Pancreas (tissue), 10 donors: ENCODE measurements around the gene RAP1GAP2. TPM values are rescaled to one million over a fixed set of nuclear protein-coding genes. Genes with fewer than 3 reads are reported as not detected.

Experiments
- ATAC-seq, 4 donors: fragments of 200-7000 bp; cut with Tn5 transposase; one replicate each; pipeline versions ENCODE4 v1.8.0 to v1.9.1; 2020; ENCODE audit warnings: mild to moderate bottlenecking in 4 of 4, moderate library complexity in 4 of 4
- DNase-seq, 6 donors: peaks; one replicate each; pipeline ENCODE4 v3.0.0-alpha.2; 2020
- FAIRE-seq: peaks from 2 replicates; lab custom pipeline; 2012; peaks lifted over from hg19 to GRCh38; lab: Jason Lieb, UNC
- H3K27ac ChIP-seq, 4 donors: fragments of 200-600 bp; sonication (generic); 1 replicate in 3 of 4; 2 replicates in 1 of 4; pipeline versions ENCODE4 v1.5.0 to v1.8.0; 2020
- H3K27me3 ChIP-seq, 4 donors: fragments of 200-600 bp; one replicate each; pipeline ENCODE4 v1.8.0; 2021
- H3K36me3 ChIP-seq, 3 donors: fragments of 200-600 bp; sonication (generic) in 1 of 3; one replicate each; pipeline versions ENCODE4 v1.5.0 to v1.8.0; 2020 to 2021
- H3K4me1 ChIP-seq, 3 donors: fragments of 200-600 bp; one replicate each; pipeline ENCODE4 v1.8.0; 2021
- H3K4me3 ChIP-seq, 4 donors: fragments of 200-600 bp; sonication (generic) in 2 of 4; one replicate each; pipeline versions ENCODE4 v1.5.0 to v1.8.0; 2020 to 2021
- H3K9me3 ChIP-seq, 4 donors: fragments of 200-600 bp; one replicate each; pipeline ENCODE4 v1.8.0; 2021
- CTCF ChIP-seq, 4 donors: fragments of 200-600 bp; sonication (generic) in 3 of 4; IDR thresholded peaks; one replicate each; pipeline versions ENCODE4 v1.5.0 to v1.8.0; 2021; ENCODE audit warnings: antibody characterized with exemption in 4 of 4
- WGBS, 2 donors: extraction: QIAGEN DNeasy Blood & Tissue Kit; methylation state at CpG; one replicate each; pipeline ENCODE4 v1.1.7; 2013; 5-methylcytosine and 5-hydroxymethylcytosine counted together
- intact Hi-C, 3 donors: fragments of 100-400 bp; cut with DNase I; formaldehyde crosslinking; loops; one replicate each; pipeline versions ENCODE4 v1.11.1 to v1.14.2; 2022
- polyA plus RNA-seq, 2 donors: library from polyadenylated mRNA; stranded (reverse); fragments of 200-250 nt; gene quantifications; one replicate each; pipeline ENCODE4 v1.2.3, GENCODE V29; 2013
- total RNA-seq, 6 donors: library from RNA; stranded (reverse); fragmentation: NEBNext Ultra II Directional in 4 of 6; extraction: Animal tissue kit (Norgen Biotek cat#: 25700) in 4 of 6; gene quantifications; one replicate each; pipeline versions ENCODE4 v1.2.1 to v1.2.4, GENCODE V29; 2021 to 2023
- donor health status: healthy with polysubstance abuse.
- donor health status: DM: no; HTN: no; CAD: no; lungs with moderate emphysema.
- donor health status: DM: no; HTN: no; CAD: no.
- donor health status: control.
- donor health status: control.
- donor health status: Bipolar disorder and iron deficiency.
- donor health status: DM: yes; HTN: yes; CAD: no.
- donor health status: DM: no; HTN: no; CAD: no.
- donor health status: DM: no; HTN: no; CAD: no.
- donor health status: DM: yes; HTN: yes; CAD: no.

Gene RAP1GAP2
- total and polyA plus RNA-seq, 8 donors: 29.7 to 51.2 (median 43.0) TPM

GRCh38 chr17:3032258-3033247 lies 236.3 kb downstream of the RAP1GAP2 start:
- DNase-seq: peak in 4 of 6 donors; percentile 1 to 50 (median 10)
- peak in 2 of 4 donors; percentile 5 to 10 for ATAC-seq
- Histone ChIP-seq H3K27ac (no peak overlapping the region), H3K4me1 (no peaks in the 10 kb centered on the region), H3K36me3 (peaks cover 0 to 24% (median 0%) of the 10 kb centered on the region in 3 donors), H3K9me3 (no peaks in the 10 kb centered on the region), H3K27me3 (no peaks in the 10 kb centered on the region), H3K4me3 (no peak overlapping the region)
- intact Hi-C loops: no loop called here
- TF ChIP-seq CTCF (IDR thresholded peaks at IDR 0.05): no peak
- no peak for FAIRE-seq
- WGBS, 2 donors: 91 to 92% methylated on average over 25 to 27 of the region's 27 CpGs

GRCh38 chr17:3033248-3033640 lies 237.0 kb downstream of the RAP1GAP2 start:
- H3K4me3 ChIP-seq: no peak overlapping the region
- H3K27me3 ChIP-seq: no peaks in the 10 kb centered on the region
- H3K4me1 ChIP-seq: no peaks in the 10 kb centered on the region
- peaks cover 0 to 23% (median 0%) of the 10 kb centered on the region in 3 donors for H3K36me3 ChIP-seq
- no peak for TF ChIP-seq CTCF (IDR thresholded peaks at IDR 0.05)
- ATAC-seq: peak in 1 of 4 donors; percentile 7
- FAIRE-seq: no peak
- WGBS, 2 donors: 86% methylated on average over 15 of the region's 15 CpGs
- no peaks in the 10 kb centered on the region for H3K9me3 ChIP-seq
- intact Hi-C loops: no loop called here
- no peak overlapping the region for H3K27ac ChIP-seq
- DNase-seq: peak in 2 of 6 donors; percentile 8 to 22

GRCh38 chr17:3033741-3034577 lies 237.7 kb downstream of the RAP1GAP2 start:
- no peak for TF ChIP-seq CTCF (IDR thresholded peaks at IDR 0.05)
- WGBS, 2 donors: 87 to 91% methylated on average over 24 to 26 of the region's 26 CpGs
- DNase-seq: peak in 2 of 6 donors; percentile 9 to 17
- ATAC-seq: no peak
- no peak overlapping the region for H3K27ac ChIP-seq
- H3K4me1 ChIP-seq: no peaks in the 10 kb centered on the region
- H3K36me3 ChIP-seq: peaks cover 0 to 17% (median 0%) of the 10 kb centered on the region in 3 donors
- no peak overlapping the region for H3K4me3 ChIP-seq
- no peaks in the 10 kb centered on the region for H3K27me3 ChIP-seq
- no peak for FAIRE-seq
- intact Hi-C loops: no loop called here
- no peaks in the 10 kb centered on the region for H3K9me3 ChIP-seq

- no peaks in the 10 kb centered on the region for H3K9me3 ChIP-seq
- ATAC-seq (peak in 1 of 4 donors; percentile 9), FAIRE-seq (no peak), DNase-seq (peak in 2 of 6 donors; percentile 24 to 51)
- no peak overlapping the region for H3K27ac ChIP-seq
- no peak overlapping the region for H3K4me3 ChIP-seq
- no peaks in the 10 kb centered on the region for H3K4me1 ChIP-seq
- no peak for TF ChIP-seq CTCF (IDR thresholded peaks at IDR 0.05)
- H3K27me3 ChIP-seq: no peaks in the 10 kb centered on the region
- 88% methylated on average over 9 of the region's 9 CpGs for WGBS, 2 donors
- peaks cover 0 to 11% (median 0%) of the 10 kb centered on the region in 3 donors for H3K36me3 ChIP-seq
- intact Hi-C loops: no loop called here
These were observed 238.3 kb downstream of the RAP1GAP2 start for GRCh38 chr17:3034578-3034920.
